Body of pancreas (tissue), 4 donors: Measurements from ENCODE around the gene SLC7A6. TPM values are rescaled to one million over a fixed set of nuclear protein-coding genes. Genes with fewer than 3 reads are reported as not detected.

Experiments
- ATAC-seq: fragments of 150-250 bp; one replicate; pipeline ENCODE4 v1.9.1; 2016
- DNase-seq, 4 donors: peaks; one replicate each; pipeline ENCODE4 v3.0.0-alpha.2; 2019
- H3K27ac ChIP-seq, 4 donors: fragments of 200-600 bp; sonication (generic); 1 replicate in 3 of 4; 2 replicates in 1 of 4; pipeline versions ENCODE4 v1.5.1 to v1.6.1; 2016 to 2019; ENCODE audit warnings: mild to moderate bottlenecking in 1 of 4, mixed read lengths in 1 of 4, moderate library complexity in 1 of 4
- H3K27me3 ChIP-seq, 2 donors: fragments of 200-600 bp; sonication (generic); one replicate each; pipeline ENCODE4 v1.6.0; 2016; ENCODE audit warnings: mild to moderate bottlenecking in 1 of 2
- H3K36me3 ChIP-seq, 2 donors: fragments of 200-600 bp; sonication (generic); replicated peaks in 1 of 2; 2 replicates each; pipeline ENCODE4 v1.5.1; 2016; ENCODE audit warnings: low read depth in 2 of 2; ENCODE audit not compliant: insufficient read depth in 1 of 2
- H3K4me1 ChIP-seq: fragments of 200-600 bp; sonication (generic); one replicate; pipeline ENCODE4 v1.6.0; 2016
- H3K4me3 ChIP-seq, 2 donors: fragments of 200-600 bp; sonication (generic); 1 replicate in 1 of 2; 2 replicates in 1 of 2; pipeline ENCODE4 v1.5.1; 2016 to 2019
- H3K9me3 ChIP-seq, 3 donors: fragments of 200-600 bp; sonication (generic); 1 replicate in 2 of 3; 2 replicates in 1 of 3; pipeline ENCODE4 v1.5.1; 2016
- CTCF ChIP-seq, 7 experiments: fragments of 450-650 bp in 4 of 7; fragments of 200-600 bp in 3 of 7; sonication (generic) in 3 of 7; IDR thresholded peaks; one replicate each; pipeline ENCODE4 v1.5.1; 2016 to 2019; ENCODE audit warnings: antibody characterized with exemption in 7 of 7
- POLR2A ChIP-seq, 3 donors: fragments of 450-650 bp; IDR thresholded peaks; one replicate each; pipeline ENCODE4 v1.6.1; 2016; ENCODE audit warnings: antibody characterized with exemption in 3 of 3, mild to moderate bottlenecking in 2 of 3
- WGBS, 2 donors: methylation state at CpG; one replicate each; pipeline ENCODE4 v1.1.5; 2017; 5-methylcytosine and 5-hydroxymethylcytosine counted together
- intact Hi-C: fragments of 100-400 bp; cut with DNase I; formaldehyde crosslinking; loops from one replicate; pipeline ENCODE4 v1.15.1; 2023
- total RNA-seq, 2 donors: library from RNA; depleted of rRNA; stranded (reverse); fragments of >200 nt; gene quantifications; one replicate each; pipeline ENCODE4 v1.1.0, GENCODE V29; 2016

SLC7A6 gene
- total RNA-seq, 2 donors from 2014 or later, result 10.9 to 23.4 TPM

DNA sequence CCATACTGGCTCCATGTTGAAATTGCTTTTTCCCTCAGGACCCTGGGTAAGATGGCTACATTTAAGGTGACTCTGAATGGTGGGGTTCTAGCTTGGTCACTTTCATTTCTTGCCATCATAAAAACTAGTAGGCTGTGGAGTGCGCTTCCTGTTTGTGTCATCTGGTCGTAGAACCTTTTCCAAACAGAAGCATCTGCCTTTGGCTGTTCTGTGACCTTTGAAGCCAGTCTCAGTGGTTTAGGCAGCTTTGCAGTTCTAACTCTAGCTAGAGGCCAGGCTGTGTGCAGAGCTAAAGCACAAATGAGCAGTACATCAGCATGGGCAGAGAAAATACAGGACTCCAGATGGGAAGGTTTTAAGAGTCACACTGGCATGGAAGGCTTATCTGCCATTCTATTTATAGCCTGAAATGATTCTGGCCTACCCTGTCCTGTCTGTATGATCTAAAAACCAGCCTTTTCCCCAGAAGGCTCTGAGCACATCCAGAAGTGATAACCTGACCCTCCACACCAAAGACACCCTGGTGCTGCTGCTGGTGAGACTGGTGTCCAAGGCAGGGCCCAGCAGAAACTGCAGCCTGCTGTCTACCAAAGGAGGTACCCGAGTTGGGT is 37.0 kb upstream of the SLC7A6 start:
- ATAC-seq, result no peak
- 50 to 55% methylated on average over 3 of the region's 3 CpGs for WGBS, 2 donors

DNA sequence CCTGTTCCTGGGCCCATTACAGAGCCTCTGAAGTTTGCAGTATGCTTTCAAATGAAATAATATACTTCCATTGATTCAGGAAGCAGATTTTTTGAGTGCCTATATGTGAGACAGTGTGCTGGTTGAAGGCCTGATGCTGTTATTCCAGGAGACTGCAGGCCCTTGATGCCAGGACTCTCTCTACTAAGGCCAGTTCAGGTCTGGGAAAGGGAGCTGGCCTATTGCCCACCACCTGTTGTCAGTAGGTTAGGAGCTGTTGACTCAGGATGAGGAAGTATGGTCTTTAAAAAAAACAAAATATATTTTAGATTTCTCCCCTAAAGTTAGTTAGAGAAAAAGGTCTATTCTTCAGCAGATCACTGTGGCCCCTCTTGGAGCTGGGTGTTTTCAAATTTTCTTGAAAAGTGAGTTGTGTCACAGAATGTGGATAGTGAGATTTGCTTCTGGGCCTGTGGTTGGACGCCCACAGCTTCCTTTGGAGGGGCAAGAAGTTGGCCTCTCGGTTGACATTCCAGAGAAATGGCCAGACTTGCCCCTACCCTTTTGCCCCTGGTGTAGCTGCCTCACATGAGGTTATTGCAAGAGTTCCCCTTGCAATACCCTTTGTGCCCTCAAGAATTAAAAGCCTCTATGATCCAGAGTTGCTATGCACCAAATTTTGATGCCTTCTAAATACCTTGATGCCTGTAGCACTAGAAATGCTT is 36.3 kb upstream of the SLC7A6 start:
- Histone ChIP-seq H3K4me3 (no peak overlapping the region), H3K36me3 (peaks cover 11 to 28% of the 10 kb centered on the region in 2 donors)
- intact Hi-C loops, result loop anchor here (10.0 kb wide), 1 partner anchor 143 kb away; the partner anchor contains the start of gene NFATC3

More for the DNA sequence above, 37.0 kb upstream of the SLC7A6 start:
- Histone ChIP-seq H3K36me3 (peaks cover 6 to 25% of the 10 kb centered on the region in 2 donors), H3K9me3 (no peaks in the 10 kb centered on the region), H3K4me3 (no peak overlapping the region), H3K27ac (peak overlapping the region in 3 of 4 donors; percentile 43 to 82 (median 72)), H3K27me3 (no peaks in the 10 kb centered on the region), H3K4me1 (peaks cover 38% of the 10 kb centered on the region)
- intact Hi-C loops, result loop anchor here (10.0 kb wide), 1 partner anchor 142 kb away; the partner anchor contains the start of gene NFATC3
- no peak for TF ChIP-seq POLR2A (IDR thresholded peaks at IDR 0.05)
- TF ChIP-seq CTCF (IDR thresholded peaks at IDR 0.05), result no peak
- no peak for DNase-seq

DNA sequence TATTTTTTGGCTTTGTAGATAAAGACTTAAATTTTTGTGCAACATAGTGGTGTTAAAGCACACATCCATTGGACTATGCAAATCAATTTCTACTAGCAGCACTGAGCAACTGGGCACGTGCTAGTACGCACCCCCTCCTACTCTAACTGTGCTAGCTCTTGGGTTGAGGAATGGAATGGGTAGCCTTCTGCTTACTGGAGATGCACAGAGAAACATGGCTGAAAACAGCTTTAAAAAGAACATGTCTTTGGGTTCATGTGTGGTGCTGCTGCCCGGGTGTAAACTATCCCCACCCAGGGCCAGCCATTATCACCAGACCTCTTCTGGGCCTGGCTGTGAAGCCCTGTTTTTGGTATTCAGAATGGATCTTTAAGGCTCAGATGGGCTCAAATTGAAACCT is 35.7 kb upstream of the SLC7A6 start:
- DNase-seq, result no peak
- no peak for TF ChIP-seq POLR2A (IDR thresholded peaks at IDR 0.05)
- TF ChIP-seq CTCF (IDR thresholded peaks at IDR 0.05), result no peak
- no peak for ATAC-seq
- no peak overlapping the region for H3K4me3 ChIP-seq
- H3K9me3 ChIP-seq, result no peaks in the 10 kb centered on the region
- peak overlapping the region in 3 of 4 donors; percentile 43 to 82 (median 51) for H3K27ac ChIP-seq
- peaks cover 11 to 32% of the 10 kb centered on the region in 2 donors for H3K36me3 ChIP-seq
- 58 to 68% methylated on average over 3 of the region's 3 CpGs for WGBS, 2 donors
- H3K27me3 ChIP-seq, result no peaks in the 10 kb centered on the region
- intact Hi-C loops, result loop anchor here (10.0 kb wide), 1 partner anchor 144 kb away; the partner anchor contains the start of gene NFATC3
- H3K4me1 ChIP-seq, result peaks cover 52% of the 10 kb centered on the region

More for the DNA sequence above, 36.3 kb upstream of the SLC7A6 start:
- peak overlapping the region in 3 of 4 donors; percentile 43 to 82 (median 72) for H3K27ac ChIP-seq
- no peaks in the 10 kb centered on the region for H3K27me3 ChIP-seq
- WGBS, 2 donors, result 55 to 61% methylated on average over 2 of the region's 2 CpGs
- H3K4me1 ChIP-seq, result peaks cover 45% of the 10 kb centered on the region
- DNase-seq (peak; percentile 83 to 95 (median 90)), ATAC-seq (peak; percentile 72)
- H3K9me3 ChIP-seq, result no peaks in the 10 kb centered on the region
- no peak for TF ChIP-seq POLR2A (IDR thresholded peaks at IDR 0.05)
- TF ChIP-seq CTCF (IDR thresholded peaks at IDR 0.05), result no peak

DNA sequence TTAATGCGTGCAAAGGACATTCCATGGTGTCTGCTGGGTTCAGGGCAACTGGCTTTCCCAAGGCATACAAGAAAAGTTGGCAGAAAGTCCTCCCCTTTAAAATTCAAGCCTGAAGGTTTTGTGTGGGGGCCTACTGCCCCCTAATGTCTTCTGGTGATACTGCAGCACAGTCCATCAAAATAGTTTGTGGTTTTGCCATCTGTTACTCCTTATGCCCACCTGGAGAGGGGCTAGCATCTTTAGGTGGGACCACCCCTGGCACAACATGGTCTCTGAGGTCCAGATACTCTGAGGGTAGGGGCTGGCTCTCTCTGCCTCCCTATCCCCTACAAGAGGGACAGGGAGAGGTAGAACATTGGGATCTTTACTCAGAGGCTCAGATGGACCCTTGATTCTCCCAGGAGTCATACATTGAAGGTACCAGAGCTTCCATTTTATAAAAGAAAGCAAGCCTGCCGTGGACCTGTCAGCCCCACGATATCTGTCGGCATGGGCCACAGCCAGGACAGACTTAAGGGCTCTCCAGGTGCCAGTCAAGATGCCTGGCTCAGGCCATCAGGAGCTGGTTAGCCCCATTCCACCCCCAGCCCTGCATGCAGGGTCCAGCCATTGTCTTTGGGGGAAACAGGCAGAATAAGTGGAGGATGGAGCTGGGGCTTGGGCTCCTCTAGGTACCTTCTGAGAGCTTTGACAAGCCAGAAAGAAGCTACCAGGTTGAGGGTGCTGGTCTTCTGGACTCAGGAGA is 34.7 kb upstream of the SLC7A6 start:
- Histone ChIP-seq H3K9me3 (no peaks in the 10 kb centered on the region), H3K27me3 (no peaks in the 10 kb centered on the region), H3K27ac (peak overlapping the region in 2 of 4 donors; percentile 3 to 37), H3K36me3 (peaks cover 11 to 32% of the 10 kb centered on the region in 2 donors), H3K4me3 (no peak overlapping the region), H3K4me1 (peaks cover 55% of the 10 kb centered on the region)
- TF ChIP-seq POLR2A (IDR thresholded peaks at IDR 0.05), result peak in 1 of 3 donors; percentile 8
- TF ChIP-seq CTCF (IDR thresholded peaks at IDR 0.05), result peak; percentile 77 to 94 (median 88)
- ATAC-seq (peak; percentile 25), DNase-seq (peak; percentile 59 to 67 (median 64))
- WGBS, 2 donors, result 37 to 64% methylated on average over 4 of the region's 4 CpGs
- intact Hi-C loops, result loop anchor here (10.0 kb wide), 2 partner anchors 145 to 165 kb away; partner anchors contain the start of gene NFATC3
